ENCODE results near the gene CDCA7.

DNA sequence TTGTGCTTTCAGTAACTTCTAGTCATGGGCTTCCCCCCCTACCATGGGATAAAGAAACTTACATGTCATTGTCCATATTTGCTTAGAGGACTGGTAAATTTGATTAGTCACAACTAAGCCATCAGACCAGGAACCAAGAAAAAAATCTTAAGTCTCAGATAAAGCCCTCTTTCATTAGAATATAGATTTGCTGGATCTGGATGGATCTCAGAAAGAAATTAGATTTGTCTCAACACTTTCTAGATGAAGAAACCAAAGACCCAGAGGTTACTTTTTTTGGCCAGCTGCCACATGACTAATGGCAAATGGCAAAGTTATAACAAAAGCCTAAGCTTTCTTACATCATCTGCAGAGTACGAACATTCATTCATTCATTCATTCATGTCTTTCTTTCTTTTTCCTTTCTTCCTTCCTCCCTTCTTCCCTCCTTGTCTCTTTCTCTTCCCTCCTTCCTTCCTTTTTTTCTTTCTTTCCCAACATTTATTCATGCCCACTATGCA is 60.2 kb downstream of the CDCA7 start:
- TF ChIP-seq CTCF (IDR thresholded peaks at IDR 0.05) (no peak), ZFX (IDR thresholded peaks at IDR 0.05; ENCODE audit: borderline replicate concordance) (no peak)

All from 22Rv1 (cell line).